CD14-positive monocyte (primary cell): Measurements from ENCODE around the gene CRTC3. TPM values are rescaled to one million over a fixed set of nuclear protein-coding genes. Genes with fewer than 3 reads are reported as not detected.

Source experiments
- DNase-seq, 3 donors: peaks; one replicate each; pipeline ENCODE4 v3.0.0-alpha.2; 2011 to 2022
- H2AFZ ChIP-seq: 2 replicates; pipeline ENCODE4 v1.6.0; 2012; ENCODE audit warnings: mild to moderate bottlenecking, low read depth, low read length, inconsistent platforms; ENCODE audit not compliant: insufficient read depth, poor library complexity, severe bottlenecking
- H3K27ac ChIP-seq, 2 donors: 1 replicate in 1 of 2; 2 replicates in 1 of 2; pipeline ENCODE4 v1.5.1; 2012 to 2013; ENCODE audit warnings: low read length in 2 of 2, control low read depth in 1 of 2, inconsistent platforms in 1 of 2, low read depth in 1 of 2, mild to moderate bottlenecking in 1 of 2
- H3K27me3 ChIP-seq, 2 donors: one replicate each; pipeline versions ENCODE4 v1.6.0 to v1.6.1; 2011 to 2013; ENCODE audit warnings: low read length in 2 of 2; ENCODE audit not compliant: control insufficient read depth in 2 of 2, insufficient read depth in 2 of 2
- H3K36me3 ChIP-seq, 2 donors: replicated peaks in 1 of 2; 1 replicate in 1 of 2; 2 replicates in 1 of 2; pipeline versions ENCODE4 v1.5.1 to v1.6.1; 2012 to 2013; ENCODE audit warnings: low read length in 2 of 2, control low read depth in 1 of 2, inconsistent platforms in 1 of 2, mild to moderate bottlenecking in 1 of 2; ENCODE audit not compliant: insufficient read depth in 2 of 2, control insufficient read depth in 1 of 2
- H3K4me1 ChIP-seq, 2 donors: 1 replicate in 1 of 2; 2 replicates in 1 of 2; pipeline versions ENCODE4 v1.5.1 to v1.6.1; 2012 to 2013; ENCODE audit warnings: low read length in 2 of 2, control low read depth in 1 of 2, inconsistent platforms in 1 of 2, mild to moderate bottlenecking in 1 of 2, moderate library complexity in 1 of 2; ENCODE audit not compliant: insufficient read depth in 2 of 2, control insufficient read depth in 1 of 2
- H3K4me2 ChIP-seq: replicated peaks from 2 replicates; pipeline ENCODE3; 2012; ENCODE audit warnings: low read length, moderate library complexity, mild to moderate bottlenecking; ENCODE audit not compliant: poor library complexity, severe bottlenecking; ENCODE audit errors: extremely low read depth
- H3K4me3 ChIP-seq, 3 experiments: fragments of 200-600 bp in 1 of 3; sonication (generic) in 1 of 3; replicated peaks in 1 of 3; 1 replicate in 2 of 3; 2 replicates in 1 of 3; pipeline ENCODE4 v1.5.1; 2011 to 2013; ENCODE audit warnings: low read length in 3 of 3, mild to moderate bottlenecking in 3 of 3, control low read depth in 2 of 3, low read depth in 2 of 3, inconsistent platforms in 1 of 3, moderate library complexity in 1 of 3
- H3K79me2 ChIP-seq: 2 replicates; pipeline ENCODE4 v1.6.0; 2012; ENCODE audit warnings: mild to moderate bottlenecking, control low read depth, inconsistent platforms, low read length, moderate library complexity; ENCODE audit not compliant: insufficient read depth
- H3K9ac ChIP-seq: 2 replicates; pipeline ENCODE4 v1.6.0; 2017; ENCODE audit warnings: low read length, mild to moderate bottlenecking; ENCODE audit not compliant: insufficient read depth, poor library complexity, severe bottlenecking
- H3K9me3 ChIP-seq, 2 donors: replicated peaks in 1 of 2; 1 replicate in 1 of 2; 2 replicates in 1 of 2; pipeline versions ENCODE4 v1.5.1 to v1.6.1; 2012 to 2013; ENCODE audit warnings: low read length in 2 of 2, control low read depth in 1 of 2; ENCODE audit not compliant: control insufficient read depth in 1 of 2, insufficient read depth in 1 of 2
- H4K20me1 ChIP-seq: 2 replicates; pipeline ENCODE4 v1.6.0; 2012; ENCODE audit warnings: mild to moderate bottlenecking, low read length, control low read depth, moderate library complexity; ENCODE audit not compliant: insufficient read depth
- H3K27ac Mint-ChIP-seq, 7 donors: one replicate each; pipeline ENCODE4 v1.8.0; 2020; ENCODE audit warnings: mild to moderate bottlenecking in 7 of 7, mixed read lengths in 7 of 7, moderate library complexity in 6 of 7, inconsistent platforms in 2 of 7
- H3K27me3 Mint-ChIP-seq, 3 donors: one replicate each; pipeline ENCODE4 v1.8.0; 2021 to 2022; ENCODE audit warnings: low read depth in 3 of 3, mild to moderate bottlenecking in 3 of 3, mixed read lengths in 3 of 3, moderate library complexity in 3 of 3, inconsistent platforms in 1 of 3
- H3K36me3 Mint-ChIP-seq, 2 donors: one replicate each; pipeline ENCODE4 v1.8.0; 2020; ENCODE audit warnings: mixed read lengths in 2 of 2, inconsistent platforms in 1 of 2, mild to moderate bottlenecking in 1 of 2
- H3K4me1 Mint-ChIP-seq: one replicate; pipeline ENCODE4 v1.8.0; 2020; ENCODE audit warnings: mild to moderate bottlenecking, mixed read lengths
- H3K4me3 Mint-ChIP-seq, 2 donors: one replicate each; pipeline ENCODE4 v1.8.0; 2020; ENCODE audit warnings: mild to moderate bottlenecking in 2 of 2, mixed read lengths in 2 of 2, moderate library complexity in 1 of 2
- H3K9me3 Mint-ChIP-seq, 7 donors: one replicate each; pipeline ENCODE4 v1.8.0; 2020 to 2022; ENCODE audit warnings: mixed read lengths in 7 of 7, mild to moderate bottlenecking in 6 of 7, moderate library complexity in 6 of 7, inconsistent platforms in 2 of 7
- CTCF ChIP-seq: fragments of 200-600 bp; IDR thresholded peaks from one replicate; pipeline ENCODE4 v1.8.0; 2022; ENCODE audit warnings: antibody characterized with exemption, mild to moderate bottlenecking
- WGBS: methylation state at CpG from one replicate; pipeline ENCODE4 v1.1.5; 2013; ENCODE audit warnings: missing lambda C conversion rate; ENCODE audit not compliant: insufficient coverage; 5-methylcytosine and 5-hydroxymethylcytosine counted together
- intact Hi-C, 2 donors: fragments of 100-400 bp; cut with micrococcal nuclease; formaldehyde crosslinking; loops; one replicate each; pipeline versions ENCODE4 v1.15.0 to v1.15.1; 2023
- polyA plus RNA-seq, 3 donors: library from polyadenylated mRNA; depleted of rRNA in 1 of 3; unstranded in 2 of 3; stranded (reverse) in 1 of 3; fragments of 300-500 nt in 2 of 3; fragments of >200 nt in 1 of 3; fragmentation: Illumina TruSeq in 2 of 3; gene quantifications; 1 replicate in 2 of 3; 2 replicates in 1 of 3; pipeline ENCODE4 v1.2.3, GENCODE V29; 2012 to 2021

Gene CRTC3
- polyA plus RNA-seq, 3 donors, result 6.0 to 25.4 (median 12.2) TPM

GRCh38 chr15:90552929-90553211 is 23.1 kb downstream of the CRTC3 start:
- Mint-ChIP-seq H3K27me3 (no peaks in the 10 kb centered on the region), H3K4me3 (no peak overlapping the region), H3K4me1 (peaks cover 56% of the 10 kb centered on the region), H3K9me3 (no peaks in the 10 kb centered on the region), H3K27ac (peak overlapping the region in 1 of 7 donors; percentile 66), H3K36me3 (peaks cover 27 to 35% of the 10 kb centered on the region in 2 donors)
- no peak overlapping the region for H3K27ac ChIP-seq
- peaks cover 14% of the 10 kb centered on the region for H4K20me1 ChIP-seq
- no peak overlapping the region for H2AFZ ChIP-seq
- no CpG with 5 or more reads among the region's 1 CpG for WGBS
- intact Hi-C loops, result no loop called here
- no peak overlapping the region for H3K9ac ChIP-seq
- no peak for TF ChIP-seq CTCF
- no peak overlapping the region for H3K4me3 ChIP-seq
- peaks cover 38% of the 10 kb centered on the region for H3K79me2 ChIP-seq
- H3K4me2 ChIP-seq, result no peak overlapping the region
- peaks cover 50 to 57% of the 10 kb centered on the region in 2 donors for H3K4me1 ChIP-seq
- H3K36me3 ChIP-seq, result no peaks in the 10 kb centered on the region
- DNase-seq, result no peak
- no peaks in the 10 kb centered on the region for H3K9me3 ChIP-seq
- no peaks in the 10 kb centered on the region for H3K27me3 ChIP-seq

GRCh38 chr15:90553248-90553745 is 23.6 kb downstream of the CRTC3 start:
- H3K4me2 ChIP-seq, result no peak overlapping the region
- no CpG with 5 or more reads among the region's 7 CpGs for WGBS

More at GRCh38 chr15:90553248-90553745, 23.6 kb downstream of the CRTC3 start:
- H3K9me3 ChIP-seq, result no peaks in the 10 kb centered on the region
- Mint-ChIP-seq H3K4me1 (peaks cover 56% of the 10 kb centered on the region), H3K27ac (peak overlapping the region in 4 of 7 donors; percentile 26 to 81 (median 56)), H3K9me3 (no peaks in the 10 kb centered on the region), H3K27me3 (no peaks in the 10 kb centered on the region), H3K36me3 (peaks cover 27 to 32% of the 10 kb centered on the region in 2 donors), H3K4me3 (no peak overlapping the region)
- peaks cover 10% of the 10 kb centered on the region for H4K20me1 ChIP-seq
- peaks cover 50 to 57% of the 10 kb centered on the region in 2 donors for H3K4me1 ChIP-seq
- H3K36me3 ChIP-seq, result no peaks in the 10 kb centered on the region
- no peak overlapping the region for H3K4me3 ChIP-seq
- intact Hi-C loops, result no loop called here
- peaks cover 36% of the 10 kb centered on the region for H3K79me2 ChIP-seq
- no peak overlapping the region for H3K9ac ChIP-seq
- H3K27ac ChIP-seq, result peak overlapping the region in 1 of 2 donors; percentile 61
- H2AFZ ChIP-seq, result no peak overlapping the region
- TF ChIP-seq CTCF, result no peak
- no peaks in the 10 kb centered on the region for H3K27me3 ChIP-seq
- DNase-seq, result no peak
